Tibial nerve (tissue), 4 donors: ENCODE data around the gene RSPH9. TPM values are rescaled to one million over a fixed set of nuclear protein-coding genes. Genes with fewer than 3 reads are reported as not detected.

Source experiments
- DNase-seq, 2 donors: peaks; one replicate each; pipeline ENCODE4 v3.0.0-alpha.2; 2019; ENCODE audit warnings: low spot score in 2 of 2
- H3K27ac ChIP-seq, 4 donors: fragments of 200-600 bp; sonication (generic) in 3 of 4; one replicate each; pipeline ENCODE4 v1.5.1; 2017 to 2019; ENCODE audit warnings: mild to moderate bottlenecking in 1 of 4
- H3K27me3 ChIP-seq, 2 donors: fragments of 200-600 bp; sonication (generic) in 1 of 2; one replicate each; pipeline versions ENCODE4 v1.5.1 to v1.6.0; 2017 to 2019
- H3K36me3 ChIP-seq, 3 donors: fragments of 200-600 bp; sonication (generic); one replicate each; pipeline ENCODE4 v1.5.1; 2018 to 2019
- H3K4me1 ChIP-seq, 4 donors: fragments of 200-600 bp; sonication (generic) in 3 of 4; one replicate each; pipeline ENCODE4 v1.5.1; 2017 to 2019
- H3K4me3 ChIP-seq, 4 donors: fragments of 200-600 bp; sonication (generic) in 3 of 4; one replicate each; pipeline ENCODE4 v1.5.1; 2017 to 2019; ENCODE audit warnings: mild to moderate bottlenecking in 1 of 4, moderate library complexity in 1 of 4
- H3K9me3 ChIP-seq, 4 donors: fragments of 200-600 bp; sonication (generic) in 3 of 4; one replicate each; pipeline ENCODE4 v1.5.1; 2017 to 2019
- CTCF ChIP-seq, 5 experiments: fragments of 200-600 bp in 3 of 5; fragments of 450-650 bp in 2 of 5; sonication (generic) in 3 of 5; IDR thresholded peaks; one replicate each; pipeline ENCODE4 v1.5.1; 2016 to 2019; ENCODE audit warnings: antibody characterized with exemption in 5 of 5, mild to moderate bottlenecking in 3 of 5, moderate library complexity in 2 of 5
- EP300 ChIP-seq, 2 donors: sonication (generic); formaldehyde crosslinking; IDR thresholded peaks; one replicate each; pipeline ENCODE4 v1.6.1; 2017; ENCODE audit warnings: antibody characterized with exemption in 2 of 2, mild to moderate bottlenecking in 1 of 2
- POLR2A ChIP-seq, 2 donors: fragments of 450-650 bp; IDR thresholded peaks; one replicate each; pipeline ENCODE4 v1.6.1; 2017; ENCODE audit warnings: antibody characterized with exemption in 2 of 2, mild to moderate bottlenecking in 2 of 2, moderate library complexity in 2 of 2
- WGBS, 2 donors: methylation state at CpG; one replicate each; pipeline ENCODE4 v1.1.5; 2018; 5-methylcytosine and 5-hydroxymethylcytosine counted together
- total RNA-seq, 4 donors: library from RNA; depleted of rRNA; stranded (reverse); fragments of >200 nt; gene quantifications; one replicate each; pipeline ENCODE4 v1.1.0, GENCODE V29; 2016

RSPH9 gene
- total RNA-seq, 4 donors from 2014 or later: 0.30 to 0.66 (median 0.63) TPM; not detected in 1

GRCh38 chr6:43634702-43635303, 10.0 kb upstream of the RSPH9 start:
- peaks cover 0 to 20% (median 0%) of the 10 kb centered on the region in 3 donors for H3K36me3 ChIP-seq
- no peaks in the 10 kb centered on the region for H3K9me3 ChIP-seq
- H3K27ac ChIP-seq: peak overlapping the region in 2 of 4 donors; percentile 85 to 89
- H3K4me1 ChIP-seq: peaks cover 0 to 52% (median 25%) of the 10 kb centered on the region in 4 donors
- TF ChIP-seq POLR2A (IDR thresholded peaks at IDR 0.05) (no peak), CTCF (IDR thresholded peaks at IDR 0.05) (no peak), EP300 (IDR thresholded peaks at IDR 0.05) (no peak)
- 68 to 70% methylated on average over 9 of the region's 9 CpGs for WGBS, 2 donors
- no peak for DNase-seq
- H3K27me3 ChIP-seq: no peaks in the 10 kb centered on the region
- peak overlapping the region in 1 of 4 donors; percentile 79 for H3K4me3 ChIP-seq

- peak within 1 kb of the TSS; percentile 18 to 92 (median 87) for H3K27ac ChIP-seq
- 6% methylated on average over 45 to 48 of the region's 48 CpGs for whole genome bisulfite sequencing, 2 donors
- H3K9me3 ChIP-seq: no peaks in the 10 kb centered on the region
- TF ChIP-seq EP300 (IDR thresholded peaks at IDR 0.05) (peak; percentile 60 to 86), POLR2A (IDR thresholded peaks at IDR 0.05) (peak; percentile 51 to 57), CTCF (IDR thresholded peaks at IDR 0.05) (no peak)
- peak within 1 kb of the TSS; percentile 48 to 79 (median 76) for H3K4me3 ChIP-seq
- peak; percentile 43 to 76 for DNase-seq
- peaks cover 0 to 29% (median 8%) of the 10 kb centered on the region in 3 donors for H3K36me3 ChIP-seq
- no peaks in the 10 kb centered on the region for H3K27me3 ChIP-seq
- peaks cover 0 to 46% (median 23%) of the 10 kb centered on the region in 4 donors for H3K4me1 ChIP-seq
These were observed 9.2 kb upstream of the RSPH9 start, which contains the start of gene MAD2L1BP for GRCh38 chr6:43635387-43636307. Gene MAD2L1BP (plus strand): TSS chr6:43635840. CDS start chr6:43635876, 36 bp downstream.

GRCh38 chr6:43636308-43636659, 8.6 kb upstream of the RSPH9 start:
- Histone ChIP-seq H3K4me1 (peaks cover 0 to 42% (median 23%) of the 10 kb centered on the region in 4 donors), H3K4me3 (peak overlapping the region; percentile 48 to 79 (median 76)), H3K36me3 (peaks cover 0 to 35% (median 14%) of the 10 kb centered on the region in 3 donors), H3K9me3 (no peaks in the 10 kb centered on the region), H3K27ac (peak overlapping the region; percentile 18 to 92 (median 87)), H3K27me3 (no peaks in the 10 kb centered on the region)
- TF ChIP-seq EP300 (IDR thresholded peaks at IDR 0.05) (no peak), POLR2A (IDR thresholded peaks at IDR 0.05) (no peak), CTCF (IDR thresholded peaks at IDR 0.05) (no peak)
- DNase-seq: no peak
- WGBS, 2 donors: 18 to 22% methylated on average over 7 of the region's 7 CpGs

- TF ChIP-seq CTCF (IDR thresholded peaks at IDR 0.05): no peak
- TF ChIP-seq POLR2A (IDR thresholded peaks at IDR 0.05): no peak
- no peak for TF ChIP-seq EP300 (IDR thresholded peaks at IDR 0.05)
- WGBS, 2 donors: 81 to 89% methylated on average over 21 of the region's 21 CpGs
- H3K4me1 ChIP-seq: peaks cover 0 to 45% (median 24%) of the 10 kb centered on the region in 4 donors
- no peak overlapping the region for H3K27ac ChIP-seq
- no peaks in the 10 kb centered on the region for H3K9me3 ChIP-seq
- no peak overlapping the region for H3K4me3 ChIP-seq
- no peak for DNase-seq
- H3K27me3 ChIP-seq: no peaks in the 10 kb centered on the region
- peaks cover 0 to 52% (median 19%) of the 10 kb centered on the region in 3 donors for H3K36me3 ChIP-seq
These were observed 4.6 kb upstream of the RSPH9 start for GRCh38 chr6:43639984-43640800.
